Endothelial cell of umbilical vein (primary cell): ENCODE results near the gene C5AR2.
"Not testable (repeated sequence)": the region's sequence is repeated elsewhere in the genome, so short reads cannot be mapped to it uniquely, and the experiment has no call there.

Experiments used
- CTCF ChIP-seq, 2 donors: IDR thresholded peaks; 1 replicate in 1 of 2; 2 replicates in 1 of 2; pipeline ENCODE4 v1.5.1; 2011; ENCODE audit warnings: low read length in 2 of 2, mild to moderate bottlenecking in 2 of 2, moderate library complexity in 2 of 2, control low read depth in 1 of 2, inconsistent platforms in 1 of 2, low read depth in 1 of 2; ENCODE audit not compliant: insufficient read depth in 1 of 2; ENCODE audit errors: extremely low read depth in 1 of 2
- EZH2 ChIP-seq: IDR thresholded peaks from 2 replicates; pipeline ENCODE4 v1.6.1; 2012; ENCODE audit warnings: borderline replicate concordance, low read depth, mild to moderate bottlenecking, moderate library complexity, low read length, inconsistent platforms; ENCODE audit not compliant: severe bottlenecking
- GATA2 ChIP-seq: IDR thresholded peaks from 2 replicates; pipeline ENCODE4 v1.7.0; 2011; ENCODE audit warnings: low read depth, mild to moderate bottlenecking, moderate library complexity, mixed read lengths, low read length; ENCODE audit not compliant: insufficient read length, insufficient read depth
- MAX ChIP-seq: IDR thresholded peaks from 2 replicates; pipeline ENCODE4 v1.6.1; 2011; ENCODE audit not compliant: insufficient read depth, insufficient read length
- MYC ChIP-seq: IDR thresholded peaks from one replicate; pipeline ENCODE4 v1.6.1; 2011; ENCODE audit warnings: mild to moderate bottlenecking, low read depth, low read length
- POLR2A ChIP-seq: IDR thresholded peaks from 2 replicates; pipeline ENCODE4 v1.6.1; 2012; ENCODE audit warnings: low read depth, mild to moderate bottlenecking, control low read depth, low read length
- POLR2AphosphoS5 ChIP-seq: IDR thresholded peaks from 2 replicates; pipeline ENCODE4 v1.6.1; 2012; ENCODE audit warnings: low read depth, mild to moderate bottlenecking, control low read depth, low read length, moderate library complexity; ENCODE audit not compliant: insufficient read depth

GRCh38 chr19:47365455-47365854, 33.5 kb downstream of the C5AR2 start:
- TF ChIP-seq CTCF (IDR thresholded peaks at IDR 0.05; ENCODE audit: extremely low read depth in 1 of 2, insufficient read depth in 1 of 2, low read depth in 1 of 2, low read length in 2 of 2); MAX; POLR2A; POLR2AphosphoS5; EZH2; GATA2; MYC: not testable (repeated sequence)
